Uterus (tissue), 2 donors: ENCODE results near the gene ITPR2.

Source experiments
- CTCF ChIP-seq, 4 experiments: fragments of 200-600 bp in 2 of 4; fragments of 450-650 bp in 2 of 4; sonication (generic) in 2 of 4; IDR thresholded peaks; one replicate each; pipeline ENCODE4 v1.5.1; 2016 to 2019; ENCODE audit warnings: antibody characterized with exemption in 4 of 4, mild to moderate bottlenecking in 2 of 4, moderate library complexity in 1 of 4
- POLR2A ChIP-seq, 2 donors: fragments of 450-650 bp; IDR thresholded peaks; one replicate each; pipeline ENCODE4 v1.6.1; 2016; ENCODE audit warnings: antibody characterized with exemption in 2 of 2, mild to moderate bottlenecking in 1 of 2, moderate library complexity in 1 of 2

GRCh38 chr12:26830783-26831551 lies 2.0 kb downstream of the ITPR2 start:
- TF ChIP-seq CTCF (IDR thresholded peaks at IDR 0.05): no peak
- no peak for TF ChIP-seq POLR2A (IDR thresholded peaks at IDR 0.05)
